ENCODE results near the gene SHROOM2.
A peak's percentile ranks its signal among the peaks of the same experiment; 100 is the strongest.

Gene SHROOM2

DNA sequence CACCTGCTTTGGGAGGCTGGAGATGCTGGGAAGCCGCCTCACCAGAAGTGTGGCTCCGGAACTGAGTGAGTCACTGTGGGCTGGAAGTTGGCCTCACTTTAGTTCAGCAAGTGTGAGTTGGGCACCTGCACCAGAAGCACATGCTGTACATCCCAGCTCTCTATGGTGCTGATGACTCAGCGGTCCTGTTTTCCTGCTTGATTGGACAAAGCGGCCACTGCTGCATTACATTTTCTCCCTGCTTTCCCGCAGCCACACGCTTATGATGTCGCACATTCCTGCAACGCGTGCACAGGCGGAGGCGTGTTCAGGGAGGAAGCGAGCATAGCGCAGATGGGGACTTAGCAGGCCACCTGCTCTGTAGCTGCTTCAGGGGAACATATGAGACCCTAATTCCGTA is 154.2 kb downstream of the SHROOM2 start:
- no peak for DNase-seq (ENCODE audit: low read depth)

DNA sequence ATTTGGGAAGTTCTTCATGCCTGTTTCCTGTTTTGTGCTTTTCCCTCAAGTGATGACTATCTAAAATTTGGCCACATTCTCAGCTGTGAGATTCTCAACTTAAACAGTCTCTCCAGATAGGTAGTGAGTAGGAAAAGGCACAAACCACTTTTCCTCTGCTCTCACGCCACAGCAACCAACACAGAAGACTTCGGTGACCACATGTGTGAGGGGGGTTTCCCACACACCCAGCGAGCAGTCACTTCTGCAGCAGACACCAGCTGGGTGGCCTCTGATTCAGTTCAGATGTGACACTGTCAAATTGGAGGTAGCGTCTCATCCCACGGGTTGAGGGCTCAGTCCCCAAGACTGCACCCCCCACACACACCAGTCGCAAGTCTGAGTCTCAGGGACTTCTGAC is 155.9 kb downstream of the SHROOM2 start:
- no peak for DNase-seq (ENCODE audit: low read depth)

DNA sequence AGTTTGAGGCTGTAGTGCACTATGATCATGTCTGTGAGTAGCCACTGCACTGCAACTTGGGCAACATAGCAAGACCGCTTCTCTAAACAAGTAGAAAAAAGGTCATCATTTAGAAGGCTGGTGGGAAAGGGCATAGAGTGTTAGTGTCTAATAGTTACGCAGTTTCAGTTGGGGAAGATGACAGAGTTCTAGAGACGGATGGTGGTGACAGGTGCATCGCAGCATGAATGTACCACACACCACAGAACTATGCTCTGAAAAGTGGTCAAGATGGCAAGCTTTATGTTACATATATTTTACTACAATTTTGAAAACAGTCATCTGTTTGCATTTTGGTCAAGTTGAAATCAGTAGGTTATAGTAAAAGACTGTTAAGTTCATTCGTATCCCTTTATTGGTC is 157.2 kb downstream of the SHROOM2 start:
- no peak for DNase-seq (ENCODE audit: low read depth)

DNA sequence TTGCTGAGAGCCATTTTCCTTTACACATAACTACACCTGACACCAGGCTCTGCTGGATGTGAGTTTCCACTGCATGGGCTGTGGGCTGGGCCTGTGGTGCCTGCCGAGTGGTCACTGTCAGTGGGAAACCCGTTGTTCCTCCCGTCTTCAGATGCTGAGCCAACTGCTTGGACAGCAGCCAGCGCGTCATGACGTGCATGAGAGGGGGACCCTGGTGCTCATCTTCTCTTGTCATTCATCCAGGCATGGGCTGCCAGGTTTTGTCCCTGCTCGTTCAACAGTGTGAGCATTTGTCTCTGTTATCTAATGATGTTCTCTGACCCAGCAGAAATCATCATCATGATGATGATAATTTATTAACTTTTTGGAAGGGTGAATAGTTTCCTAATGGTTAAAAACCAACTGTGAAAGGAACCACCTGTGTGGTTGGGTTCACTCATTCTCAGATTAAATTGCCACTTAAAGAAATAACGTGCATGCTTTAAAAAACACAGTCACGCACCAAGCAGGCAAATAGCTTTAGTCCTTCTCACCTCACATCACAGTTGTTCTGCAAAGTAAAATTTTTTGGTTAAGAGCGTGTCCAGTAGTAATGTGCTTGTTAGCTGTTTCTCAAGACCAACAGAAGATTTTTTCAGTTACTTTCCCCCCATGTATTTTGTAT is 161.0 kb downstream of the SHROOM2 start:
- DNase-seq (ENCODE audit: low read depth): no peak

DNA sequence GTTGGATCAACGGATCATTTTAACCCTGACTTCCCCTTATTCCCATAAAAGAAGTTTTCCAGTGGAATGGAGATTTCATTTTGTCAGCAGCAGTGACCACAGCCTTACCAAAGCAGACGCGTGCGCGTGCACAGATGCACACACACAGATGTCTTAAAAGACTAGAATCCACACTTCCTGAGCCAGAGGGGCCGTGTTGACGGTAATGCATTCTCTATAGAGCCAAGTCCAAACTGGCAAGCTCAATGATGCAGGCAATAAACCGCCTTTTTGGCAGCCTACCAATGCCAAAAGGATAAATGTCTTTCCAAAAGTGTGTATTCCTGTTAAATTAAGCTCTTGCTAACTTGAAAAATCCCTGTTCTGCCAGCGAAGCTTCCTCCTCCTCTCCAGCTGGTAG is 162.2 kb downstream of the SHROOM2 start:
- DNase-seq (ENCODE audit: low read depth): no peak

DNA sequence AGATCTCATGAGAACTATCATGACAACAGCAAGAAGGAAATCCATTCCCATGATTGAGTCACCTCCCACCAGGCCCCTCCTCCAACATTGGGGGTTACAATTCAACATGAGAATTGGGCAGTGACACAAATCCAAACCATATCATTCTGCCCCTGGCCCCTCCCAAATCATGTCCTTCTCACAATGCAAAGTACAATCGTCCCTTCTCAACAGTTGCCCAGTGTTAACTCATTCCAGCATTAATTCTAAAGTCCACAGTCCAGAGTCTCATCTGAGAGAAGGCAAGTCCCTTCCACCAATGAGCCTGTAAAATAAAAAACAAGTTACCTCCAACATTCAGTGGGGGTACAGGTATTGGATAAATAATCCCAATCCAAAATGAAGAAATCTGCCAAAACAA is 166.1 kb downstream of the SHROOM2 start:
- no peak for DNase-seq (ENCODE audit: low read depth)

DNA sequence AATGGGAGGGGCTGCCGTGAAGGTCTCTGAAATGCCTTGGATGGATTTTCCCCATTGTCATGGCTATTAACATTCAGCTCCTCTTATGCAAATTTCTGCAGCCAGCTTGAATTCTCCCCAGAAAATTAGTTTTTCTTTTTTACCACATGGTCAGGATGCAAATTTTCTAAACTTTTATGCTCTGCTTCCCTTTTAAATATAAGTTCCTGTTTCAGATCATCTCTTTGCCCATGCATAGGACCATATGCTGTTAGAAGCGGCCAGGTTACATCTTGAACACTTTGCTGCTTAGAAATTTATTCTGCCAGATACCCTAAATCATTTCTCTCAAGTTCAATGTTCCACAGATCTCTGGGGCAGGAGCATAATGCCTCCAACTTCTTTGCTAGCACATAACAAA is 167.2 kb downstream of the SHROOM2 start:
- DNase-seq (ENCODE audit: low read depth): no peak

DNA sequence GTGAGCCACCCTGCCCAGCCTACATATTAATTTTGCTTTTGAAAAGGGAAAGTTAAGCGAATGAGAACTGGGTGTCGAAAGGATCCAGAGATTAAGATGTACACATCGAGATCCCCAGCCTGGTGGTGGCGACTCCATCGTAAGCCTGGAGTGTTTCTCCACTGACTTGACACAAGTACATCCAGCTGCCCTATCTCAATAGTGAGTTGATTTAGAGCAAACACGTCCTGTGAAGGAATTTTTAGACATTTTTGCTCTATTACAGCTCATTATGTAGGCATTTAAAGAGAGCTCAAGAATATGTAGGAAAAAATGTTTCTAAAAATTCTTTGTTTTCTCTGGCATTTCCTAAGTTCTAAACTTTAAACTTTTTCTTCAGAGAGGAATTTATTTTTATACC is 169.3 kb downstream of the SHROOM2 start:
- no peak for DNase-seq (ENCODE audit: low read depth)

DNA sequence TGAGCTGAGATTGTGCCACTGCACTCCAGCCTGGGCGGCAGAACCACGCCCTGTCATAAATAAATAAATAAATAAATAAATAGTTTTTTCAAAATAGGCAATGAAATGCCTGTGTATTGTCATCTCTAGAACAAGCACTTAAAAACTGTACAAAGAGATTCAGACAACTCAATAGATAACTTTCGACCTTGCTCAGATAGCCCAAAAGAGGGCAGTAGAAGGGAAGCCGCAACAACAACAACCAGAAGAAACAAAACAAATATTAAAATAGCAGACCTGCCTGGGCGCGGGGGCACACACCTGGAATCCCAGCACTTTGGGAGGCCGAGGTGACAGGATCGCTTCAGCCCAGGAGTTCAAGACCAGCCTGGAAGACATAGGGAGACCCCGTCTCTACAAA is 171.5 kb downstream of the SHROOM2 start:
- no peak for DNase-seq (ENCODE audit: low read depth)

DNA sequence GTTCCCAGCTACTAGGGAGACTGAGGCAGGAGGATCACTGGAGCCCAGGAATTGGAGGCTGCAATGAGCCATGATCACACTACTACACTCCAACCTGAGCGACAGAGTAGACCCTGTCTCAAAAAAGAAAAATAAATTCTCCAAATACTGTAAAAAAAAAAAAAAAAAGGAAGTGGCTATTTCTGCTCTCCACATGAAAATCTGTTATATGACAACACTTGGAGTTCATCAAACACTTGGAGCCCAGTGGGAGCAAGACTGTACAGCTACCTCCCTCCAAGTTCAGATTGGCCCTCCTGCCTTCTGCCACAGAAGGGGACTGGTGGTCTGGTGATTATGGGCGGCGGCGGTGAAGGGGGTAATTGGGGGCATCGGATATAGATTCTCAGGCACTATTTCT is 172.0 kb downstream of the SHROOM2 start:
- no peak for DNase-seq (ENCODE audit: low read depth)

DNA sequence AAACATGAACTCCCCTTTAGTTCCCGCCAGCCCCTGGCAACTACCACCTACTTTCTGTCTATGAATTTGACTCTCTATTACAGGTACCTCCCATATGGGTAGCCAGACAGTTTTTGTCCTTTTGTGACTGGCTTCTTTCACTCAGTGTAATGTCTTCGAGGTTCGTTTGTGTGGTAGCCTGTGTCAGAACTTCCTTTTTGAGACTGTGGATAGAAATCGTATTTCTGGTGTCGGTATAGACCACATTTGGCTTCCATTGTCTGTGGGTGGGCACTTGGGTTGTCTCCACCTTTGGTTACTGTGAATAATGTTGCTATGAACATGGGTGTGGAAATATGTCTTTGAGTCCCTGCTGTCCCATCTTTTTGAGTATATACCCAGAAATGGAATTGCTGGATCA is 175.5 kb downstream of the SHROOM2 start:
- DNase-seq (ENCODE audit: low read depth): no peak

DNA sequence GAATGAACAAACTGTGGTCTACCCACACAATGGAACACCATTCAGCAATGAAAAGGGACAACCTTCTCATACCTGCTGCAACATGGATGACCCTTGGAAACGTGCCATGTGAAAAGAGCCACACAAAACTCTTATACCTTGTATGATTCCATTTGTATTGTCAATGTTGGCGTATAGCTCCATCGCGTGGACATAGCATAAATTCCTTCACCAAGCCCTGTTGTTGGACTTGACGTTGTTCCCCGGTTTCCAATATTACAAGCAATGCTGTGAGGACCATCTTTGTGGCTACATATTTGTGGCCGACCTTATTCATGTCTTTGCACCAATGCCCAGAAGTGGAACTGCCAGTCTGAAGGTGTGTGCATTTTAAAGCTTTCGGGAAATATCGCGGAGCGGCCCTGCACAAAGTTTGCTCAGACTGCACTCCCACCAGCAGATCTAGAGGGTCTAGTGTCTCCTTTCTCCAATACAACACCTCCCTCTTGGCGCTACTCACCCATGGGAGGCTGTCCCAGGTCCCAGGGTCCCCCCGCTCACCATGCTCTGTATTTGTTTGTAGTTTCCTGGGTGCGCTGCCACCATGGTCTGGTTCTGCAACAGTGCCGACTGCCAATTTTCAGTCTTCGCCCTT is 180.7 kb downstream of the SHROOM2 start, which contains the start of gene CLDN34:
CLDN34 (plus strand) TSS at position 584 of the 634 bp plus-strand sequence; CDS start at position 584, 0 bp downstream.
- DNase-seq (ENCODE audit: low read depth): no peak

DNA sequence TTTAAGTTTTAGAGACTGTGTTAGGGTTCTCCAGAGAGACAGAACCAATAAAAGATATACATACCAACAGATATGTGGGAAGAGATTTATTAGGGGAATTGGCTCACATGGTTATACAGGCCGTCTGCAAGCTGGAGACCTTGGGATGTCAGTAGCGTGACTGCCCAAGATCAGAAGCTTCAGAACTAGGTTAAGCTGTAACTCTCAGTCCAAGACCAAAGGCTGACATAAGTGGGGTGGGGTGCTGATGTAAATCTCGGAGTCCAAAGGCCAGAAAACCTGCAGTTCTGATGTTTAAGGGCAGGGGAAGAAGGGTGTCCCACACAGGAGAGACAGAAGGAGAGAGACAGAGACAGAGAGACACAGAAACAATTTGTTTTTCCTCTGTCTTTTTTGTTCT is 191.4 kb downstream of the SHROOM2 start:
- no peak for DNase-seq (ENCODE audit: low read depth)

DNA sequence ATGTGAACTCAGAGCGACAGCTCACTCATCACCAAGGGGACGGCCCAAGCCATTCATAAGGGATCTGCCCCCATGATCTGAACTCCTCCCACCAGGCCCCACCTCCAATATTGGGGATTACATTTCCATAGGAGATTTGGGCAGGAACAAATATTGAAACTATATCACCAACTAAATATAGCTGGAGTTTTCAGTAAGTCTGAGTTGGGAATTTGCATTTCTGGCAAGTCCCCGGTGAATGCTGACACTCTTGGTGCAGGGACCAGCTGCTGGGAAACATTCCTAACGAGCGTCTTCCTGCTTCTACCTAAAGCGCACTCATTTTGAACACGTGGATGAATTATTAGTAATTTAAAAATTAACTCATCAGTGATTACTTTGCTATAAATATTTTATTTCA is 194.2 kb downstream of the SHROOM2 start:
- no peak for DNase-seq (ENCODE audit: low read depth)

DNA sequence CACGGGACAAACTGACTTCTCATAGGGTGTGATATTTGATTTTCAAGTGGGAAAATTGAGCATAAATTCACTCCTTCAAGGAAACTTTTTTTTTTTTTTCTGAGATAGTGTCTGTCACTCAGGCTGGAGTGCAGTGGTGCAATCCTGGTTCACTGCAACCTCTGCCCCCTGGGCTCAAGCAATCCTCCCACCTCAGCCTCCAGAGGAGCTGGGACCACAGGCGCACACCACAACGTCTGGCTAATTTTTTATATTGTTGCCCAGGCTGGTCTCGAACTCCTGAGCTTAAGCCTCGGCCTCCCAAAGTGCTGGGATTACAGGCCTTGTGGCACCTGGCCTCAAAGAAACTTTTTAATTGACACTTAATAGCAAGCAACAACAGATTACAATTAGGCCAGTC is 194.7 kb downstream of the SHROOM2 start:
- no peak for DNase-seq (ENCODE audit: low read depth)

DNA sequence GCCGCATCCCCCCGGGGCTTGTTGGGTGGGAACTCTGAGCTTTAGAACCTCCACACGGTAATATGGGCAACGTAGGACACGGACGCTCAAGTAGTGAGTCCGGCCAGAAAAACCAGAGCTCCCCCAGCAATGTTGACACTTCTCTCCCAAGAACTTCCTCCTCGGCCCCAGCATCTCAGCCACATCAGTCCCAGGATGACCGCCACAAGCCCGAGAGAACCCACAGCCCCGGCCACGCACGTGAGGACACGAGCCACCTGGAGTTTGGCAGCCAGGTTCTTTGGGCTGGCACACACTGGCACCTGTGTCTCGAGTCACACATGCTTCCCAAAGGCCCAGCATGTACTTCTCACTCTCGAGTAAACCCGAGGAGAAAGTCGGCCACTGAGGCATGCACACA is 197.2 kb downstream of the SHROOM2 start:
- no peak for DNase-seq (ENCODE audit: low read depth)

DNA sequence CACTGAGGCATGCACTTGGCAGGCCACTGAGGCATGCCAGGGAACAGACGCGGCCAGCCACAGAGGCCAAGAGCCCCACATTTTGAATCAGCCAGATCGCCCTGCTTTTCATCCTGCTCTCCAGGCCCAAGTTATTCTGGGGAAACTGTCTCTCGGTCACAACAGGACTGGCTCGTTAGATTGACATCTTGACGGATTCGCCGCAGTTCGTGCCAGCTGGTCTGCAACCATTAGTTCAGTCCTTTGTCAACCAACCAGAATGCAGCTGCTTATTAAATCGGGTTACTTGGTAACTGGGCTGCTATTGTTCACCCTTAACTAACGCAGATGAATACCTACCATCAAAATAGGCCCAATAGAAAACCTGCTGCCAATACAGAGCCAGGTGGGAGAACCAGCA is 197.6 kb downstream of the SHROOM2 start:
- DNase-seq (ENCODE audit: low read depth): no peak

DNA sequence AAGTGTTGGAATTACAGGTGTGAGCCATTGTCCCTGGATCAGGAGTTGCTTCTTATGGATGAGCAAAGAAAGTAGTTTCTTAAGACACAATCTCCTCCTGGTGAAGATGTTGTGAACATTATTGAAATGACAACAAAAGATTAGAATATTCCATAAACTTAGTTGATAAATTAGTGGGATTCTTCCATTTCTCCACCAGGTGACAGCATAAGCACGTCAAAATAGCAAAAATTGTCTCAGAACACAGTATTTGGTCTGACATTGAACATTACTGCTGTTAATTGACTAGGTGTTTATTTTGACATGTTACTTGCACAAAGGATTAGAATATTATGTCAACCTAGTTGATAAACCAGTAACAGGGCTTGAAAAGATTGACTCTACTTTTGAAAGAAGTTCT is 202.5 kb downstream of the SHROOM2 start:
- no peak for DNase-seq (ENCODE audit: low read depth)

DNA sequence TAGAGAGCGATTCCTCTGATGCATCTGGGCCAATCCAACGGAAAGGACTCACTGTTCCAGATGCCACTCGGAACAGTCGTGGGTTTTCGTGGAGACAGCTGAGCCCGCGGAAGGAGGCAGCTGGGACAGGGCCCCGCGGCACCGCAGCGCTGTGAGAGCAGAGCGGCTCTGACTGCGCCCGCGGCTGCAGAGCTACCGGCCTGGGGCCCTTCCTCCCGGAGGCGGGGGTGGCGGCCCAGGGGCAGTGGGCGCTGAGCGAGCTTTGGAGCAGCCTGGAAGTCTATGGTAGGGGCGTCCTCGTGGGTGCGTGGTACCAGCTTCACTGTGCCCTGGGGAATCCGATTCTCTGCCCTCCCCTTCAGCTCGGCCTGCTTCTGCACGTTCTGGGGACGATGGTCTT is 205.8 kb downstream of the SHROOM2 start:
- DNase-seq (ENCODE audit: low read depth): no peak

DNA sequence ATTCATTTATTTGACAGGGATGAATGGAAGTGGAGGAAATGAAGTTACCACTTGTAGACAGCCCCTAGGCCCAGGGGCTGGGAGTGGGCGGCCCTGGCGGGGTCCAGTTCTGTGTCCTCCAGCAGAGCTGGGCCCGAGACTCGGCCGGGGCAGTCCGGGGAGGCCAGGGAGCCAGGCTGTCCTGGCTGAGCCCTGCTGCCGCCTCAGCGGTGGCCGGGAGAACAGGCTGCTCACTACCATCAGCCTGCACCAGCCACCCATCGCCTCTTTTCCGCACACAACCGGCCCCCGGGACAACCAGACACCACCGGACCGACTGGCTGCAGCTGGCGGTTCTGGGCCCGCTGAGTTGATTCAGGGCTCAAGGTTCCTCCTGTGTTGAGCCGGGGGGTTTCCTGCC is 206.5 kb downstream of the SHROOM2 start:
- no peak for DNase-seq (ENCODE audit: low read depth)

DNA sequence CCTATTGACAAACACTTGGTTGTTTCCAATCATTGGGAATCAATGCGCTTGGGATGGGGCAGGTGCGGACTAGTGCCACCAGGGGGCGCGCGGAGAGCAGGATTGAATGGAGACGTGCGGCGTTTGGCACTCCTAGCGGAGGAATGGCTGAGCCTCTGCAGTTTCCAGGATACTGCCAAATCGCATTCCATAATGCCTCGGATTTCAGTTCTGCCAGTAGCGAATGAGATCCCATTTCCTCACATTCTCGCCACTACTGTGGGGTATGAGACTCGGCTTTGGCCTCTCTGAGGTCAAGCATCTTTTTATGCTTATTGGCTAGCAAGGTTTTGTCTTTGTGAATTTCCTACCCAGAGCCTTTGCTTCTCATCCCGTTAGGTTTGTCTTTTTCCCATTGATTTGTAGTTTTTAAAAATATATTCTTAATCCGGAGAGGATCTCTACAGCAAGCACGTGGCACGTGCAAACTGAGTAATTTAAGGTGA is 209.7 kb downstream of the SHROOM2 start:
- DNase-seq (ENCODE audit: low read depth): peak; percentile 54

DNA sequence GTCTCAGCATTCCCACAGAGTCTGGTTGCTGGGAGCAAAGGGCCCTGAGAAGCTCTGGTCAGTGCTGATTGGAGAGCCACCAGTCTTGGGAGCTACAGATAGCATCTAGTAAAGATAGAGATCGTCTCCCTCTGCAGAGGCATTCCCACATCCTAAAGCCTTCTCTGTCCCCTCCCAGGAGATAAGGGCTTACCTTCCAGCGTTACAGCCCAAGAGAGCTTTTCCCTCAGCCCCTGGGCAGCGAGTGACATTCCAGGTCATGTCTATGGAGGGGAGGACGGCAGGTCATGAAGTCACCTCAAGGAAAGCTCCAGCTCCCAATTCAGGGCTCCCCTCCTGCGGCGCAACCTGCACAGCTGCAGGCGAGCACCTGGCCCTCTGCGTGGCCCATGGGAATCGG is 210.8 kb downstream of the SHROOM2 start:
- no peak for DNase-seq (ENCODE audit: low read depth)

DNA sequence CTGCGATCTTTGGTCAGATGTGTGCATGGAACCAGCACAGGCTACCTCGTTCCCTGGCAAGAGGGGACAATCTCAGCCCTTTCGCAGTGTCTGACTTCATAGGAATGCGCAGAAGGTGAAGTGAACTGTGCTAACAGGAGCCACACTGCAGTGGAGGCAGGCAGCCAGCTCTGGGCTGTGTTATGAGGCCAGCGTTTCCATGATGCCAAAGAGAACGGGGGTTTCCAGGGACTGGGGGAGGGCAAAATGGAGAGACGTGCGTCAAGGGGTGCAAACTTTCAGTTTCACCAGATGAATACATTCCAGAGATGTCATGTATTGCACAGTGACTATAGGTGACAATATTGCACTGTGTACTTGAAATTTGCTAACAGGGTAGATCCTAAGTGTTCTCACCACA is 211.3 kb downstream of the SHROOM2 start:
- DNase-seq (ENCODE audit: low read depth): no peak
